22Rv1 (cell line): Measurements from ENCODE around the gene NPAT.

Source experiments
- CTCF ChIP-seq: fragments of 450-650 bp; IDR thresholded peaks from 2 replicates; pipeline ENCODE4 v1.5.1; 2017; ENCODE audit warnings: mild to moderate bottlenecking
- ZFX ChIP-seq: fragments of 450-650 bp; IDR thresholded peaks from 2 replicates; pipeline ENCODE4 v1.6.1; 2017; ENCODE audit warnings: antibody characterized with exemption, borderline replicate concordance

- TF ChIP-seq CTCF (no peak), ZFX (no peak)
Observed at GRCh38 chr11:108115500-108116140, 106.8 kb downstream of the NPAT start.
